ENCODE data around the gene PRODH2. TPM values are rescaled to one million over a fixed set of nuclear protein-coding genes. Genes with fewer than 3 reads are reported as not detected.

Gene PRODH2
- polyA plus RNA-seq, 1 of the 3 experiments (the other 2 are of a cell fraction), result not detected

DNA sequence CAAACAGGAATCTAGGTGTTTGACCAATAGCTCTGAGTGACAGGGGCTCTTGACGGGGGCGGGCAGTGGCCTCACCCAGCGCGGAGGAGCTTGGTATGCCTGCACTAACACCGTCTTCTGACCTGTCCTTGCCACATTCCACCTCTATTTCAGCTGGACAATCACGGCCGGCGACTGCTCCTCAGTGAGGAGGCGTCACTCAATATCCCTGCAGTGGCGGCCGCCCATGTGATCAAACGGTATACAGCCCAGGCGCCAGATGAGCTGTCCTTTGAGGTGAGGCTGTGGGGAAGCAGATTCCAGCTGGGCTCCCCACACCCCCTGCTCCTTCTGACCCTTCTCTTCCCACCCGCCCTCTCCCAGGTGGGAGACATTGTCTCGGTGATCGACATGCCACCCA, 32.6 kb downstream of the PRODH2 start:
- no peak for DNase-seq
- Histone ChIP-seq H3K79me2 (ENCODE audit: insufficient read depth) (peaks cover 13% of the 10 kb centered on the region; the same call in 1 of the 2 replicates), H3F3A (replicated peaks; ENCODE audit: insufficient read depth) (no peaks in the 10 kb centered on the region), H3K27me3 (ENCODE audit: insufficient read depth) (no peaks in the 10 kb centered on the region), H3K4me1 (ENCODE audit: control insufficient read depth in 1 of 2, insufficient read depth in 2 of 2, low read depth in 1 of 2, low read length in 1 of 2) (peaks cover 0 to 9% of the 10 kb centered on the region in 2 experiments; a peak in 2 of 4 replicates), H3K9ac (no peak overlapping the region), H3K9me2 (no peaks in the 10 kb centered on the region), H3K4me3 (ENCODE audit: low read depth in 2 of 2, low read length in 1 of 2) (no peak overlapping the region), H3K4me2 (no peak overlapping the region), H3K9me3 (no peaks in the 10 kb centered on the region), H3K36me3 (replicated peaks in 1 of 2; ENCODE audit: control insufficient read depth in 1 of 2, insufficient read depth in 2 of 2, low read length in 1 of 2) (peaks cover 0 to 6% of the 10 kb centered on the region in 2 experiments), H3K27ac (ENCODE audit: low read depth in 2 of 2, low read length in 1 of 2) (no peak overlapping the region), H2AFZ (ENCODE audit: low read depth) (no peak overlapping the region), H4K20me1 (ENCODE audit: insufficient read depth) (no peaks in the 10 kb centered on the region)
- 97% methylated on average over 14 of the region's 16 CpGs for WGBS (ENCODE audit: low lambda C conversion rate)
- TF ChIP-seq MEF2A (IDR thresholded peaks at IDR 0.05; ENCODE audit: borderline replicate concordance, low read depth) (no peak), CHD2 (IDR thresholded peaks at IDR 0.05; ENCODE audit: low read length, partially characterized antibody) (no peak), FOXM1 (IDR thresholded peaks at IDR 0.05; ENCODE audit: low read depth) (no peak), YY1 (IDR thresholded peaks at IDR 0.05; ENCODE audit: low read depth) (no peak), RXRA (IDR thresholded peaks at IDR 0.05; ENCODE audit: borderline replicate concordance, low read depth) (no peak), FOSL2 (IDR thresholded peaks at IDR 0.05; ENCODE audit: borderline replicate concordance, low read depth) (no peak), FOXJ3 (CRISPR knock-in tag; IDR thresholded peaks at IDR 0.05) (no peak), NRF1 (IDR thresholded peaks at IDR 0.05; ENCODE audit: low read depth, low read length) (no peak)
- TF ChIP-seq, protein P1, sequence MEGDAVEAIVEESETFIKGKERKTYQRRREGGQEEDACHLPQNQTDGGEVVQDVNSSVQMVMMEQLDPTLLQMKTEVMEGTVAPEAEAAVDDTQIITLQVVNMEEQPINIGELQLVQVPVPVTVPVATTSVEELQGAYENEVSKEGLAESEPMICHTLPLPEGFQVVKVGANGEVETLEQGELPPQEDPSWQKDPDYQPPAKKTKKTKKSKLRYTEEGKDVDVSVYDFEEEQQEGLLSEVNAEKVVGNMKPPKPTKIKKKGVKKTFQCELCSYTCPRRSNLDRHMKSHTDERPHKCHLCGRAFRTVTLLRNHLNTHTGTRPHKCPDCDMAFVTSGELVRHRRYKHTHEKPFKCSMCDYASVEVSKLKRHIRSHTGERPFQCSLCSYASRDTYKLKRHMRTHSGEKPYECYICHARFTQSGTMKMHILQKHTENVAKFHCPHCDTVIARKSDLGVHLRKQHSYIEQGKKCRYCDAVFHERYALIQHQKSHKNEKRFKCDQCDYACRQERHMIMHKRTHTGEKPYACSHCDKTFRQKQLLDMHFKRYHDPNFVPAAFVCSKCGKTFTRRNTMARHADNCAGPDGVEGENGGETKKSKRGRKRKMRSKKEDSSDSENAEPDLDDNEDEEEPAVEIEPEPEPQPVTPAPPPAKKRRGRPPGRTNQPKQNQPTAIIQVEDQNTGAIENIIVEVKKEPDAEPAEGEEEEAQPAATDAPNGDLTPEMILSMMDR (IDR thresholded peaks at IDR 0.05), result no peak
- TF ChIP-seq, protein P2, sequence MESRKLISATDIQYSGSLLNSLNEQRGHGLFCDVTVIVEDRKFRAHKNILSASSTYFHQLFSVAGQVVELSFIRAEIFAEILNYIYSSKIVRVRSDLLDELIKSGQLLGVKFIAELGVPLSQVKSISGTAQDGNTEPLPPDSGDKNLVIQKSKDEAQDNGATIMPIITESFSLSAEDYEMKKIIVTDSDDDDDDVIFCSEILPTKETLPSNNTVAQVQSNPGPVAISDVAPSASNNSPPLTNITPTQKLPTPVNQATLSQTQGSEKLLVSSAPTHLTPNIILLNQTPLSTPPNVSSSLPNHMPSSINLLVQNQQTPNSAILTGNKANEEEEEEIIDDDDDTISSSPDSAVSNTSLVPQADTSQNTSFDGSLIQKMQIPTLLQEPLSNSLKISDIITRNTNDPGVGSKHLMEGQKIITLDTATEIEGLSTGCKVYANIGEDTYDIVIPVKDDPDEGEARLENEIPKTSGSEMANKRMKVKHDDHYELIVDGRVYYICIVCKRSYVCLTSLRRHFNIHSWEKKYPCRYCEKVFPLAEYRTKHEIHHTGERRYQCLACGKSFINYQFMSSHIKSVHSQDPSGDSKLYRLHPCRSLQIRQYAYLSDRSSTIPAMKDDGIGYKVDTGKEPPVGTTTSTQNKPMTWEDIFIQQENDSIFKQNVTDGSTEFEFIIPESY (IDR thresholded peaks at IDR 0.05; ENCODE audit: borderline replicate concordance, low read depth), result no peak
- TF ChIP-seq, protein P3, sequence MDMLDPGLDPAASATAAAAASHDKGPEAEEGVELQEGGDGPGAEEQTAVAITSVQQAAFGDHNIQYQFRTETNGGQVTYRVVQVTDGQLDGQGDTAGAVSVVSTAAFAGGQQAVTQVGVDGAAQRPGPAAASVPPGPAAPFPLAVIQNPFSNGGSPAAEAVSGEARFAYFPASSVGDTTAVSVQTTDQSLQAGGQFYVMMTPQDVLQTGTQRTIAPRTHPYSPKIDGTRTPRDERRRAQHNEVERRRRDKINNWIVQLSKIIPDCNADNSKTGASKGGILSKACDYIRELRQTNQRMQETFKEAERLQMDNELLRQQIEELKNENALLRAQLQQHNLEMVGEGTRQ (IDR thresholded peaks at IDR 0.05; ENCODE audit: borderline replicate concordance, low read depth, low read length), result no peak
- TF ChIP-seq, protein P4, sequence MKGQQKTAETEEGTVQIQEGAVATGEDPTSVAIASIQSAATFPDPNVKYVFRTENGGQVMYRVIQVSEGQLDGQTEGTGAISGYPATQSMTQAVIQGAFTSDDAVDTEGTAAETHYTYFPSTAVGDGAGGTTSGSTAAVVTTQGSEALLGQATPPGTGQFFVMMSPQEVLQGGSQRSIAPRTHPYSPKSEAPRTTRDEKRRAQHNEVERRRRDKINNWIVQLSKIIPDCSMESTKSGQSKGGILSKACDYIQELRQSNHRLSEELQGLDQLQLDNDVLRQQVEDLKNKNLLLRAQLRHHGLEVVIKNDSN (IDR thresholded peaks at IDR 0.05; ENCODE audit: borderline replicate concordance, low read depth), result no peak
- TF ChIP-seq, protein P5, sequence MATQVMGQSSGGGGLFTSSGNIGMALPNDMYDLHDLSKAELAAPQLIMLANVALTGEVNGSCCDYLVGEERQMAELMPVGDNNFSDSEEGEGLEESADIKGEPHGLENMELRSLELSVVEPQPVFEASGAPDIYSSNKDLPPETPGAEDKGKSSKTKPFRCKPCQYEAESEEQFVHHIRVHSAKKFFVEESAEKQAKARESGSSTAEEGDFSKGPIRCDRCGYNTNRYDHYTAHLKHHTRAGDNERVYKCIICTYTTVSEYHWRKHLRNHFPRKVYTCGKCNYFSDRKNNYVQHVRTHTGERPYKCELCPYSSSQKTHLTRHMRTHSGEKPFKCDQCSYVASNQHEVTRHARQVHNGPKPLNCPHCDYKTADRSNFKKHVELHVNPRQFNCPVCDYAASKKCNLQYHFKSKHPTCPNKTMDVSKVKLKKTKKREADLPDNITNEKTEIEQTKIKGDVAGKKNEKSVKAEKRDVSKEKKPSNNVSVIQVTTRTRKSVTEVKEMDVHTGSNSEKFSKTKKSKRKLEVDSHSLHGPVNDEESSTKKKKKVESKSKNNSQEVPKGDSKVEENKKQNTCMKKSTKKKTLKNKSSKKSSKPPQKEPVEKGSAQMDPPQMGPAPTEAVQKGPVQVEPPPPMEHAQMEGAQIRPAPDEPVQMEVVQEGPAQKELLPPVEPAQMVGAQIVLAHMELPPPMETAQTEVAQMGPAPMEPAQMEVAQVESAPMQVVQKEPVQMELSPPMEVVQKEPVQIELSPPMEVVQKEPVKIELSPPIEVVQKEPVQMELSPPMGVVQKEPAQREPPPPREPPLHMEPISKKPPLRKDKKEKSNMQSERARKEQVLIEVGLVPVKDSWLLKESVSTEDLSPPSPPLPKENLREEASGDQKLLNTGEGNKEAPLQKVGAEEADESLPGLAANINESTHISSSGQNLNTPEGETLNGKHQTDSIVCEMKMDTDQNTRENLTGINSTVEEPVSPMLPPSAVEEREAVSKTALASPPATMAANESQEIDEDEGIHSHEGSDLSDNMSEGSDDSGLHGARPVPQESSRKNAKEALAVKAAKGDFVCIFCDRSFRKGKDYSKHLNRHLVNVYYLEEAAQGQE (IDR thresholded peaks at IDR 0.05; ENCODE audit: low read depth, low read length), result no peak
- ChIA-PET POLR2A (no interaction called here), CTCF (interaction anchor here (0.6 kb wide), 1 partner anchor 11 kb away, joined by 4 read pairs; no protein-coding TSS in a partner anchor)

Measured in SK-N-SH (cell line).